Ascending aorta (tissue), 2 donors: ENCODE data around the gene PPP1R3G. TPM values are rescaled to one million over a fixed set of nuclear protein-coding genes. Genes with fewer than 3 reads are reported as not detected.

ENCODE experiments used
- DNase-seq, 2 donors: peaks; one replicate each; pipeline ENCODE4 v3.0.0-alpha.2; 2019; ENCODE audit warnings: low spot score in 2 of 2
- H3K27ac ChIP-seq, 2 donors: fragments of 200-600 bp; sonication (generic); one replicate each; pipeline ENCODE4 v1.5.1; 2016 to 2017; ENCODE audit warnings: mild to moderate bottlenecking in 1 of 2
- H3K27me3 ChIP-seq: fragments of 200-600 bp; sonication (generic); one replicate; pipeline ENCODE4 v1.5.1; 2017
- H3K36me3 ChIP-seq, 2 donors: fragments of 200-600 bp; sonication (generic); one replicate each; pipeline ENCODE4 v1.5.1; 2016
- H3K4me1 ChIP-seq, 2 donors: fragments of 200-600 bp; sonication (generic); one replicate each; pipeline ENCODE4 v1.5.1; 2016 to 2017; ENCODE audit warnings: mild to moderate bottlenecking in 1 of 2
- H3K4me3 ChIP-seq, 2 donors: fragments of 200-600 bp; sonication (generic); one replicate each; pipeline ENCODE4 v1.5.1; 2016 to 2017; ENCODE audit warnings: mild to moderate bottlenecking in 1 of 2
- H3K9me3 ChIP-seq, 2 donors: fragments of 200-600 bp; sonication (generic); one replicate each; pipeline ENCODE4 v1.5.1; 2016
- CTCF ChIP-seq, 3 experiments: fragments of 200-600 bp in 2 of 3; fragments of 450-650 bp in 1 of 3; sonication (generic) in 2 of 3; IDR thresholded peaks; one replicate each; pipeline ENCODE4 v1.5.1; 2016 to 2019; ENCODE audit warnings: antibody characterized with exemption in 3 of 3, mild to moderate bottlenecking in 1 of 3, moderate library complexity in 1 of 3
- intact Hi-C: fragments of 100-400 bp; cut with DNase I; formaldehyde crosslinking; loops from one replicate; pipeline ENCODE4 v1.15.1; 2023
- total RNA-seq: library from RNA; depleted of rRNA; stranded (reverse); fragments of >200 nt; gene quantifications from one replicate; pipeline ENCODE4 v1.1.0, GENCODE V29; 2016

PPP1R3G gene
- total RNA-seq, 1 donor from 2014 or later: 1.1 TPM

- Histone ChIP-seq H3K27me3 (no peaks in the 10 kb centered on the region), H3K4me3 (no peak overlapping the region), H3K27ac (no peak overlapping the region), H3K36me3 (no peaks in the 10 kb centered on the region), H3K9me3 (no peaks in the 10 kb centered on the region), H3K4me1 (no peaks in the 10 kb centered on the region)
- intact Hi-C loops: no loop called here
- DNase-seq: no peak
- TF ChIP-seq CTCF (IDR thresholded peaks at IDR 0.05): no peak
These were observed 36.3 kb downstream of the PPP1R3G start for GRCh38 chr6:5121479-5121878.

- H3K4me3 ChIP-seq: no peak overlapping the region
- no peaks in the 10 kb centered on the region for H3K9me3 ChIP-seq
- H3K36me3 ChIP-seq: no peaks in the 10 kb centered on the region
- H3K27ac ChIP-seq: no peak overlapping the region
- intact Hi-C loops: no loop called here
- no peaks in the 10 kb centered on the region for H3K27me3 ChIP-seq
- DNase-seq: no peak
- no peaks in the 10 kb centered on the region for H3K4me1 ChIP-seq
- TF ChIP-seq CTCF (IDR thresholded peaks at IDR 0.05): no peak
These were observed 36.8 kb downstream of the PPP1R3G start for GRCh38 chr6:5121956-5122355.

- H3K4me1 ChIP-seq: no peaks in the 10 kb centered on the region
- H3K36me3 ChIP-seq: no peaks in the 10 kb centered on the region
- no peaks in the 10 kb centered on the region for H3K9me3 ChIP-seq
- no peak for DNase-seq
- H3K27me3 ChIP-seq: no peaks in the 10 kb centered on the region
- intact Hi-C loops: no loop called here
- TF ChIP-seq CTCF (IDR thresholded peaks at IDR 0.05): no peak
- no peak overlapping the region for H3K4me3 ChIP-seq
- no peak overlapping the region for H3K27ac ChIP-seq
These were observed 37.5 kb downstream of the PPP1R3G start for GRCh38 chr6:5122504-5123112.

GRCh38 chr6:5123296-5124143 lies 38.4 kb downstream of the PPP1R3G start:
- Histone ChIP-seq H3K27me3 (no peaks in the 10 kb centered on the region), H3K36me3 (no peaks in the 10 kb centered on the region), H3K4me1 (no peaks in the 10 kb centered on the region), H3K27ac (no peak overlapping the region), H3K9me3 (no peaks in the 10 kb centered on the region), H3K4me3 (no peak overlapping the region)
- no peak for TF ChIP-seq CTCF (IDR thresholded peaks at IDR 0.05)
- DNase-seq: no peak
- intact Hi-C loops: no loop called here

GRCh38 chr6:5124526-5124925 lies 39.4 kb downstream of the PPP1R3G start:
- no peak for TF ChIP-seq CTCF (IDR thresholded peaks at IDR 0.05)
- H3K4me1 ChIP-seq: no peaks in the 10 kb centered on the region
- intact Hi-C loops: no loop called here
- no peak for DNase-seq
- H3K9me3 ChIP-seq: no peaks in the 10 kb centered on the region
- no peaks in the 10 kb centered on the region for H3K36me3 ChIP-seq
- no peak overlapping the region for H3K27ac ChIP-seq
- H3K27me3 ChIP-seq: no peaks in the 10 kb centered on the region
- H3K4me3 ChIP-seq: no peak overlapping the region
